HL-60 (cell line): Measurements from ENCODE around the gene FUT8.

Experiments
- CTCF ChIP-seq: IDR thresholded peaks from one replicate; pipeline ENCODE4 v1.5.1; 2011; ENCODE audit warnings: low read length, control low read depth, inconsistent platforms; ENCODE audit not compliant: insufficient read depth
- REST ChIP-seq: IDR thresholded peaks from 2 replicates; pipeline ENCODE4 v1.6.1; 2012; ENCODE audit warnings: low read depth; ENCODE audit not compliant: insufficient replicate concordance
- SPI1 ChIP-seq: IDR thresholded peaks from 2 replicates; pipeline ENCODE4 v1.6.1; 2012; ENCODE audit warnings: low read depth, mild to moderate bottlenecking, borderline replicate concordance

- no peak for TF ChIP-seq CTCF
- no peak for TF ChIP-seq REST
- no peak for TF ChIP-seq SPI1
Observed at GRCh38 chr14:65555358-65555757, 142.8 kb downstream of the FUT8 start.
